Activated CD4-positive, alpha-beta T cell treated with anti-CD3 and anti-CD28 coated beads for 4 hours (primary cell): ENCODE measurements around the gene DIP2C.
"Not testable (repeated sequence)": the region's sequence is repeated elsewhere in the genome, so short reads cannot be mapped to it uniquely, and the experiment has no call there.

Experiments
- DNase-seq, 2 donors: peaks; one replicate each; pipeline ENCODE4 v3.0.0-alpha.2; 2020

Gene DIP2C

GRCh38 chr10:639751-640672 is 49.5 kb downstream of the DIP2C start:
- no peak for DNase-seq

- no peak for DNase-seq
These were observed 50.3 kb downstream of the DIP2C start for GRCh38 chr10:639001-639750.

- DNase-seq = no peak
These were observed 51.7 kb downstream of the DIP2C start for GRCh38 chr10:637771-638195.

GRCh38 chr10:637221-637620 is 52.2 kb downstream of the DIP2C start:
- no peak for DNase-seq

GRCh38 chr10:636769-637168 is 52.7 kb downstream of the DIP2C start:
- DNase-seq = no peak

- DNase-seq = no peak
These were observed 53.3 kb downstream of the DIP2C start for GRCh38 chr10:636016-636730.

GRCh38 chr10:635088-635861 is 54.2 kb downstream of the DIP2C start:
- no peak for DNase-seq

GRCh38 chr10:634256-634655 is 55.2 kb downstream of the DIP2C start:
- DNase-seq = no peak

- DNase-seq = no peak
These were observed 55.9 kb downstream of the DIP2C start for GRCh38 chr10:633279-634245.

- not testable (repeated sequence) for DNase-seq
These were observed 56.7 kb downstream of the DIP2C start for GRCh38 chr10:632807-633177.

- not testable (repeated sequence) for DNase-seq
These were observed 57.2 kb downstream of the DIP2C start for GRCh38 chr10:632155-632806.

GRCh38 chr10:631266-631665 is 58.2 kb downstream of the DIP2C start:
- no peak for DNase-seq

- DNase-seq = no peak
These were observed 58.8 kb downstream of the DIP2C start for GRCh38 chr10:630581-631073.

GRCh38 chr10:629186-629998 is 60.1 kb downstream of the DIP2C start:
- no peak for DNase-seq

GRCh38 chr10:628386-629045 is 61.0 kb downstream of the DIP2C start:
- no peak for DNase-seq

GRCh38 chr10:627032-627992 is 62.2 kb downstream of the DIP2C start:
- no peak for DNase-seq

- no peak for DNase-seq
These were observed 63.4 kb downstream of the DIP2C start for GRCh38 chr10:625751-626711.
